ENCODE results near the gene HRH1. TPM values are rescaled to one million over a fixed set of nuclear protein-coding genes. Genes with fewer than 3 reads are reported as not detected.
"Not testable (repeated sequence)": the region's sequence is repeated elsewhere in the genome, so short reads cannot be mapped to it uniquely, and the experiment has no call there.

HRH1 gene
- total RNA-seq, 1 donor from 2014 or later = 2.6 TPM

GRCh38 chr3:11170052-11170770, 15.9 kb downstream of the HRH1 start:
- no peaks in the 10 kb centered on the region for H3K36me3 ChIP-seq (ENCODE audit: control insufficient read depth, insufficient read depth, low read length)
- TF ChIP-seq, protein P1, sequence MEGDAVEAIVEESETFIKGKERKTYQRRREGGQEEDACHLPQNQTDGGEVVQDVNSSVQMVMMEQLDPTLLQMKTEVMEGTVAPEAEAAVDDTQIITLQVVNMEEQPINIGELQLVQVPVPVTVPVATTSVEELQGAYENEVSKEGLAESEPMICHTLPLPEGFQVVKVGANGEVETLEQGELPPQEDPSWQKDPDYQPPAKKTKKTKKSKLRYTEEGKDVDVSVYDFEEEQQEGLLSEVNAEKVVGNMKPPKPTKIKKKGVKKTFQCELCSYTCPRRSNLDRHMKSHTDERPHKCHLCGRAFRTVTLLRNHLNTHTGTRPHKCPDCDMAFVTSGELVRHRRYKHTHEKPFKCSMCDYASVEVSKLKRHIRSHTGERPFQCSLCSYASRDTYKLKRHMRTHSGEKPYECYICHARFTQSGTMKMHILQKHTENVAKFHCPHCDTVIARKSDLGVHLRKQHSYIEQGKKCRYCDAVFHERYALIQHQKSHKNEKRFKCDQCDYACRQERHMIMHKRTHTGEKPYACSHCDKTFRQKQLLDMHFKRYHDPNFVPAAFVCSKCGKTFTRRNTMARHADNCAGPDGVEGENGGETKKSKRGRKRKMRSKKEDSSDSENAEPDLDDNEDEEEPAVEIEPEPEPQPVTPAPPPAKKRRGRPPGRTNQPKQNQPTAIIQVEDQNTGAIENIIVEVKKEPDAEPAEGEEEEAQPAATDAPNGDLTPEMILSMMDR (IDR thresholded peaks at IDR 0.05; ENCODE audit: insufficient read depth, low read length, severe bottlenecking) = no peak
- no peak for DNase-seq (ENCODE audit: low read depth)
- no peak overlapping the region for H3K4me3 ChIP-seq (ENCODE audit: low read depth, low read length)
- FAIRE-seq = no peak
- H3K27me3 ChIP-seq (ENCODE audit: control insufficient read depth, insufficient read depth, low read length) = no peaks in the 10 kb centered on the region

- FAIRE-seq (no peak), DNase-seq (ENCODE audit: low read depth) (no peak)
- Histone ChIP-seq H3K36me3 (ENCODE audit: control insufficient read depth, insufficient read depth, low read length) (no peaks in the 10 kb centered on the region), H3K27me3 (ENCODE audit: control insufficient read depth, insufficient read depth, low read length) (no peaks in the 10 kb centered on the region), H3K4me3 (ENCODE audit: low read depth, low read length) (no peak overlapping the region)
- TF ChIP-seq, protein P1 (IDR thresholded peaks at IDR 0.05; ENCODE audit: insufficient read depth, low read length, severe bottlenecking) = no peak
Measured at GRCh38 chr3:11172096-11172690, 17.9 kb downstream of the HRH1 start.

- FAIRE-seq = peak; percentile 80
- H3K4me3 ChIP-seq (ENCODE audit: low read depth, low read length) = no peak overlapping the region
- peaks cover 4% of the 10 kb centered on the region for H3K36me3 ChIP-seq (ENCODE audit: control insufficient read depth, insufficient read depth, low read length)
- H3K27me3 ChIP-seq (ENCODE audit: control insufficient read depth, insufficient read depth, low read length) = no peaks in the 10 kb centered on the region
- TF ChIP-seq, protein P1 (IDR thresholded peaks at IDR 0.05; ENCODE audit: insufficient read depth, low read length, severe bottlenecking) = no peak
- no peak for DNase-seq (ENCODE audit: low read depth)
Measured at GRCh38 chr3:11173828-11174465, 19.7 kb downstream of the HRH1 start.

GRCh38 chr3:11178421-11178820, 24.1 kb downstream of the HRH1 start:
- TF ChIP-seq, protein P1 (IDR thresholded peaks at IDR 0.05; ENCODE audit: insufficient read depth, low read length, severe bottlenecking) = no peak
- no peaks in the 10 kb centered on the region for H3K27me3 ChIP-seq (ENCODE audit: control insufficient read depth, insufficient read depth, low read length)
- FAIRE-seq (no peak), DNase-seq (ENCODE audit: low read depth) (no peak)
- H3K4me3 ChIP-seq (ENCODE audit: low read depth, low read length) = no peak overlapping the region
- peaks cover 4% of the 10 kb centered on the region for H3K36me3 ChIP-seq (ENCODE audit: control insufficient read depth, insufficient read depth, low read length)

DNA sequence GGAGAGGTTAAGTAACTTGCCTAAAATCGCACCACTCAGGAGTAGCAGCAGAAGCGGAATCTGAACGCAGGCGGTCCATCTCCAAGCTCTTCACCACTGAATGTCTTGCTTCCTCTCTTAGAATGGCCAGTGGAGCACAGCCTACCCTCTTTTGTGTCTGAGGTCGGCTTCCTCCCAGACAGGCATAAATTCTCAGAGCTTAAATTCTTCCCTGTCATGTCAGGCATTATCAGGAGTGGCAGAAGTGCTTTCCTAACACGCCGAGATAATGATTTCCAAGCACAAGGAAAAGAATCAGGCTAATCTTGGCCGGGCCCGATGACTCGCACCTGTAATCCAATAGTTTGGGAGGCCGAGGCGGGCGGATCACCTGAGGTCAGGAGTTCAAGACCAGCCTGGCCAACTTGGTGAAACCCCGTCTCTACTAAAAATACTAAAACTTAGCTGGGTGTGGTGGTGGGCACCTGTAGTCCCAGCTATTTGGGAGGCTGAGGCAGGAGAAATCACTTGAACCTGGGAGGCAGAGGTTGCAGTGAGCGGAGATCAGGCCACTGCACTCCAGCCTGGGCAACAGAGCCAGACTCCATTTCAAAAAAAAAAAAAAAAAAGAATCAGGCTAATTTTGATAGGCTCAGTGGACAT, 30.2 kb downstream of the HRH1 start:
- FAIRE-seq; H3K27me3 ChIP-seq (ENCODE audit: control insufficient read depth, insufficient read depth, low read length); H3K4me3 ChIP-seq (ENCODE audit: low read depth, low read length); DNase-seq (ENCODE audit: low read depth); H3K36me3 ChIP-seq (ENCODE audit: control insufficient read depth, insufficient read depth, low read length): not testable (repeated sequence)

DNA sequence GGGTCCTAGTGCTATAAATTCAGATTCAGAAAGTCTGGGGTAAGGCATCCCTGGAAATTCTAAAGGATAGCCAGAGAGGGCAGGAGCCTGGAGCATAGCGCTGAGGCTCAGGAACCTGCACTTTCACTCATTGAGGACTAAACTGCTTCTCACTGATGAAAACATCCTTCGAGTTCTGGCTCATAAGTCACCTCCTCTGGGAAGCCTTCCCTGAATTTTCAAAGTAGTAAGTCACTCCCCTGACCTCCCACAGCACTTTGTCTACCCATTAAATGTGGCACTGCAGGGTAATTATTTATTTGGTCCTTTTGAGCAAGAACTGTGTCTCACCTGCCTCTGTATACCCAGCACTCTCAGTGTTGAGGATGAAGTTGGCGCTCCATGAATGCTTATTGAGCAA, 30.9 kb downstream of the HRH1 start:
- FAIRE-seq (no peak), DNase-seq (ENCODE audit: low read depth) (no peak)
- TF ChIP-seq, protein P1 (IDR thresholded peaks at IDR 0.05; ENCODE audit: insufficient read depth, low read length, severe bottlenecking) = no peak
- Histone ChIP-seq H3K4me3 (ENCODE audit: low read depth, low read length) (no peak overlapping the region), H3K27me3 (ENCODE audit: control insufficient read depth, insufficient read depth, low read length) (no peaks in the 10 kb centered on the region), H3K36me3 (ENCODE audit: control insufficient read depth, insufficient read depth, low read length) (no peaks in the 10 kb centered on the region)
